Astrocyte (in vitro differentiated cells and primary cell): ENCODE data around the gene BAZ1B. TPM values are rescaled to one million over a fixed set of nuclear protein-coding genes. Genes with fewer than 3 reads are reported as not detected.
"Not testable (repeated sequence)": the region's sequence is repeated elsewhere in the genome, so short reads cannot be mapped to it uniquely, and the experiment has no call there.

Experiments used
- DNase-seq: peaks from one replicate; pipeline ENCODE4 v3.0.0-alpha.2; 2010; ENCODE audit warnings: low read depth
- FAIRE-seq: peaks from 2 replicates; lab custom pipeline; 2011; peaks lifted over from hg19 to GRCh38; lab: Jason Lieb, UNC
- H2AFZ ChIP-seq: 2 replicates; pipeline ENCODE4 v1.6.0; 2012; ENCODE audit warnings: low read depth, low read length, inconsistent platforms
- H3K27ac ChIP-seq: 2 replicates; pipeline ENCODE4 v1.5.1; 2011; ENCODE audit warnings: low read depth, low read length, inconsistent platforms
- H3K27me3 ChIP-seq: 2 replicates; pipeline ENCODE4 v1.6.0; 2011; ENCODE audit warnings: low read length, inconsistent platforms; ENCODE audit not compliant: insufficient read depth
- H3K36me3 ChIP-seq: 2 replicates; pipeline ENCODE4 v1.5.1; 2011; ENCODE audit warnings: low read length, inconsistent platforms; ENCODE audit not compliant: insufficient read depth
- H3K4me1 ChIP-seq: 2 replicates; pipeline ENCODE4 v1.5.1; 2011; ENCODE audit warnings: low read length, inconsistent platforms; ENCODE audit not compliant: insufficient read depth
- H3K4me2 ChIP-seq: 2 replicates; pipeline ENCODE4 v1.6.0; 2012; ENCODE audit warnings: low read length, inconsistent platforms
- H3K4me3 ChIP-seq: 2 replicates; pipeline ENCODE4 v1.5.1; 2011; ENCODE audit warnings: low read depth, mild to moderate bottlenecking, low read length, inconsistent platforms; ENCODE audit not compliant: insufficient read depth
- H3K79me2 ChIP-seq: 2 replicates; pipeline ENCODE4 v1.6.0; 2012; ENCODE audit warnings: mild to moderate bottlenecking, low read length, inconsistent platforms; ENCODE audit not compliant: insufficient read depth
- H3K9ac ChIP-seq: 2 replicates; pipeline ENCODE4 v1.6.0; 2012; ENCODE audit warnings: mild to moderate bottlenecking, low read length, inconsistent platforms
- H3K9me3 ChIP-seq: 2 replicates; pipeline ENCODE4 v1.5.1; 2012; ENCODE audit warnings: low read depth, mild to moderate bottlenecking, low read length, inconsistent platforms; ENCODE audit not compliant: insufficient read depth
- H4K20me1 ChIP-seq: 2 replicates; pipeline ENCODE4 v1.6.0; 2012; ENCODE audit warnings: low read length, inconsistent platforms; ENCODE audit not compliant: insufficient read depth
- H3K27ac Mint-ChIP-seq: one replicate; pipeline ENCODE4 v1.8.0; 2021; ENCODE audit warnings: mild to moderate bottlenecking, mixed read lengths; ENCODE audit not compliant: unreplicated experiment
- H3K27me3 Mint-ChIP-seq: one replicate; pipeline ENCODE4 v1.8.0; 2021; ENCODE audit warnings: low read depth, mixed read lengths; ENCODE audit not compliant: unreplicated experiment
- H3K36me3 Mint-ChIP-seq: one replicate; pipeline ENCODE4 v1.8.0; 2021; ENCODE audit warnings: low read depth, mixed read lengths; ENCODE audit not compliant: unreplicated experiment
- H3K4me1 Mint-ChIP-seq: one replicate; pipeline ENCODE4 v1.8.0; 2021; ENCODE audit warnings: low read depth, mixed read lengths; ENCODE audit not compliant: unreplicated experiment
- H3K4me3 Mint-ChIP-seq: one replicate; pipeline ENCODE4 v1.8.0; 2021; ENCODE audit warnings: mild to moderate bottlenecking, moderate library complexity, mixed read lengths; ENCODE audit not compliant: unreplicated experiment
- H3K9me3 Mint-ChIP-seq: one replicate; pipeline ENCODE4 v1.8.0; 2021; ENCODE audit warnings: mild to moderate bottlenecking, mixed read lengths; ENCODE audit not compliant: unreplicated experiment
- CTCF ChIP-seq: IDR thresholded peaks from 2 replicates; pipeline ENCODE4 v1.5.1; 2011; ENCODE audit warnings: low read depth, mild to moderate bottlenecking, inconsistent platforms, low read length, moderate library complexity; ENCODE audit not compliant: insufficient read depth
- EZH2 ChIP-seq: IDR thresholded peaks from 2 replicates; pipeline ENCODE4 v1.6.1; 2012; ENCODE audit warnings: mild to moderate bottlenecking, low read length, inconsistent platforms; ENCODE audit not compliant: insufficient read depth
- total RNA-seq: library from RNA; stranded (reverse); gene quantifications from 2 replicates; pipeline ENCODE4 v1.2.1, GENCODE V29; 2021

Gene BAZ1B
- total RNA-seq, 1 donor from 2014 or later, result 62.5 TPM

- H3K36me3 Mint-ChIP-seq, result peaks cover 20% of the 10 kb centered on the region
Observed at GRCh38 chr7:73478549-73478948, 43.5 kb downstream of the BAZ1B start.

GRCh38 chr7:73477376-73477775 lies 44.7 kb downstream of the BAZ1B start:
- DNase-seq, result no peak
- Histone ChIP-seq H3K79me2 (peaks cover 90% of the 10 kb centered on the region), H3K4me3 (no peak overlapping the region), H3K4me1 (no peaks in the 10 kb centered on the region), H3K36me3 (peaks cover 45% of the 10 kb centered on the region), H3K4me2 (no peak overlapping the region), H4K20me1 (peaks cover 60% of the 10 kb centered on the region), H3K27ac (no peak overlapping the region), H3K9ac (no peak overlapping the region), H3K9me3 (no peaks in the 10 kb centered on the region), H3K27me3 (no peaks in the 10 kb centered on the region), H2AFZ (no peak overlapping the region)
- Mint-ChIP-seq H3K9me3 (peaks cover 1% of the 10 kb centered on the region), H3K36me3 (peaks cover 20% of the 10 kb centered on the region), H3K4me1 (peaks cover 8% of the 10 kb centered on the region), H3K4me3 (no peak overlapping the region), H3K27ac (no peak overlapping the region), H3K27me3 (no peaks in the 10 kb centered on the region)
- TF ChIP-seq CTCF, result no peak
- TF ChIP-seq EZH2, result no peak
- no peak for FAIRE-seq

More at GRCh38 chr7:73478549-73478948, 43.5 kb downstream of the BAZ1B start:
- no peak for TF ChIP-seq EZH2
- no peak for TF ChIP-seq CTCF
- no peak overlapping the region for H3K4me3 Mint-ChIP-seq
- Histone ChIP-seq H3K27me3 (no peaks in the 10 kb centered on the region), H3K4me2 (no peak overlapping the region), H3K9me3 (no peaks in the 10 kb centered on the region), H3K79me2 (peaks cover 90% of the 10 kb centered on the region), H4K20me1 (peaks cover 61% of the 10 kb centered on the region), H3K4me1 (no peaks in the 10 kb centered on the region), H3K4me3 (no peak overlapping the region), H2AFZ (no peak overlapping the region), H3K36me3 (peaks cover 46% of the 10 kb centered on the region), H3K9ac (no peak overlapping the region), H3K27ac (no peak overlapping the region)
- peaks cover 1% of the 10 kb centered on the region for H3K9me3 Mint-ChIP-seq
- peaks cover 14% of the 10 kb centered on the region for H3K4me1 Mint-ChIP-seq
- no peaks in the 10 kb centered on the region for H3K27me3 Mint-ChIP-seq
- no peak overlapping the region for H3K27ac Mint-ChIP-seq
- no peak for DNase-seq
- FAIRE-seq, result no peak

GRCh38 chr7:73470208-73470607 lies 51.9 kb downstream of the BAZ1B start:
- DNase-seq, result no peak
- Histone ChIP-seq H3K79me2 (peaks cover 49% of the 10 kb centered on the region), H3K9ac (no peak overlapping the region), H4K20me1 (peaks cover 35% of the 10 kb centered on the region), H3K4me1 (no peaks in the 10 kb centered on the region), H3K27ac (no peak overlapping the region), H3K36me3 (peaks cover 51% of the 10 kb centered on the region), H3K27me3 (no peaks in the 10 kb centered on the region), H3K9me3 (no peaks in the 10 kb centered on the region), H2AFZ (no peak overlapping the region), H3K4me3 (no peak overlapping the region), H3K4me2 (no peak overlapping the region)
- Mint-ChIP-seq H3K4me3 (no peak overlapping the region), H3K27ac (no peak overlapping the region), H3K27me3 (no peaks in the 10 kb centered on the region), H3K9me3 (no peaks in the 10 kb centered on the region), H3K36me3 (no peaks in the 10 kb centered on the region), H3K4me1 (no peaks in the 10 kb centered on the region)
- TF ChIP-seq EZH2, result no peak
- FAIRE-seq, result no peak

- H3K27ac ChIP-seq, H3K4me2 ChIP-seq, H3K4me1 ChIP-seq, H3K36me3 Mint-ChIP-seq, H3K4me3 Mint-ChIP-seq, H3K27me3 Mint-ChIP-seq, FAIRE-seq, H3K27ac Mint-ChIP-seq, H3K9me3 ChIP-seq, H3K4me1 Mint-ChIP-seq, H3K27me3 ChIP-seq, H3K9me3 Mint-ChIP-seq, H2AFZ ChIP-seq, H3K9ac ChIP-seq, DNase-seq, H3K4me3 ChIP-seq: not testable (repeated sequence)
- Histone ChIP-seq H4K20me1 (peaks cover 11% of the 10 kb centered on the region), H3K79me2 (peaks cover 24% of the 10 kb centered on the region), H3K36me3 (peaks cover 67% of the 10 kb centered on the region)
Observed at GRCh38 chr7:73467046-73467445, 55.0 kb downstream of the BAZ1B start.
